Neural progenitor cell (in vitro differentiated cells): ENCODE data around the gene FAM193A. TPM values are rescaled to one million over a fixed set of nuclear protein-coding genes. Genes with fewer than 3 reads are reported as not detected.

Experiments used
- DNase-seq: peaks from one replicate; pipeline ENCODE4 v3.0.0-alpha.2; 2016; ENCODE audit warnings: low spot score
- H2AFZ ChIP-seq: fragments of 200-600 bp; sonication (generic); replicated peaks from 2 replicates; pipeline ENCODE4 v1.6.1; 2016; ENCODE audit warnings: antibody characterized with exemption
- H3F3A ChIP-seq: fragments of 200-600 bp; sonication (generic); 2 replicates; pipeline ENCODE4 v1.6.1; 2016; ENCODE audit warnings: antibody characterized with exemption, low read depth
- H3K27ac ChIP-seq: fragments of 200-600 bp; sonication (generic); 2 replicates; pipeline ENCODE4 v1.5.1; 2016; ENCODE audit warnings: mild to moderate bottlenecking
- H3K27me3 ChIP-seq: fragments of 200-600 bp; sonication (generic); 2 replicates; pipeline ENCODE4 v1.6.1; 2016; ENCODE audit warnings: mild to moderate bottlenecking, moderate library complexity
- H3K36me3 ChIP-seq: fragments of 200-600 bp; sonication (generic); 2 replicates; pipeline ENCODE4 v1.5.1; 2016
- H3K4me1 ChIP-seq: fragments of 200-600 bp; sonication (generic); 2 replicates; pipeline ENCODE4 v1.6.1; 2016; ENCODE audit warnings: mixed run types
- H3K4me2 ChIP-seq: fragments of 200-600 bp; sonication (generic); 2 replicates; pipeline ENCODE4 v1.6.1; 2016
- H3K4me3 ChIP-seq: fragments of 200-600 bp; sonication (generic); 2 replicates; pipeline ENCODE4 v1.5.1; 2016
- H3K79me2 ChIP-seq: fragments of 200-600 bp; sonication (generic); 2 replicates; pipeline ENCODE4 v1.6.1; 2016; ENCODE audit warnings: low read depth
- H3K9ac ChIP-seq: fragments of 200-600 bp; sonication (generic); 2 replicates; pipeline ENCODE4 v1.6.1; 2016
- H3K9me3 ChIP-seq: fragments of 200-600 bp; sonication (generic); 2 replicates; pipeline ENCODE4 v1.5.1; 2016; ENCODE audit warnings: low read depth
- H4K20me1 ChIP-seq: fragments of 200-600 bp; sonication (generic); 2 replicates; pipeline ENCODE4 v1.6.1; 2016; ENCODE audit warnings: low read depth
- H3K27ac Mint-ChIP-seq: 3 replicates; pipeline ENCODE4 v1.8.0; 2021; ENCODE audit warnings: mixed read lengths
- H3K27me3 Mint-ChIP-seq: 2 replicates; pipeline ENCODE4 v1.8.0; 2022; ENCODE audit warnings: low read depth, mild to moderate bottlenecking, inconsistent platforms, moderate library complexity, mixed read lengths; ENCODE audit not compliant: insufficient read depth
- H3K36me3 Mint-ChIP-seq: 3 replicates; pipeline ENCODE4 v1.8.0; 2021; ENCODE audit warnings: mixed read lengths
- H3K4me1 Mint-ChIP-seq: 3 replicates; pipeline ENCODE4 v1.8.0; 2021; ENCODE audit warnings: mixed read lengths
- H3K4me3 Mint-ChIP-seq: 3 replicates; pipeline ENCODE4 v1.8.0; 2021; ENCODE audit warnings: mild to moderate bottlenecking, moderate library complexity, mixed read lengths
- H3K9me3 Mint-ChIP-seq: 3 replicates; pipeline ENCODE4 v1.8.0; 2020; ENCODE audit warnings: mixed read lengths
- CTCF ChIP-seq: fragments of 200-600 bp; sonication (generic); IDR thresholded peaks from 2 replicates; pipeline ENCODE4 v1.5.1; 2017; ENCODE audit warnings: antibody characterized with exemption, mild to moderate bottlenecking
- EZH2 ChIP-seq: fragments of 200-600 bp; sonication (generic); IDR thresholded peaks from 2 replicates; pipeline ENCODE4 v1.6.1; 2017; ENCODE audit warnings: antibody characterized with exemption, mild to moderate bottlenecking, moderate library complexity
- EZH2phosphoT487 ChIP-seq: fragments of 200-600 bp; sonication (generic); IDR thresholded peaks from 2 replicates; pipeline ENCODE4 v1.6.1; 2017; ENCODE audit warnings: antibody characterized with exemption
- total RNA-seq: library from RNA; depleted of rRNA; stranded (reverse); fragments of >200 nt; gene quantifications from 2 replicates; pipeline ENCODE4 v1.2.3, GENCODE V29; 2015; ENCODE audit warnings: low replicate concordance

Gene FAM193A
- total RNA-seq, 1 donor from 2014 or later = 29.1 TPM

GRCh38 chr4:2647403-2648158 is 111.1 kb downstream of the FAM193A start:
- Histone ChIP-seq H3K4me3 (no peak overlapping the region), H3F3A (peaks cover 3% of the 10 kb centered on the region), H3K27ac (no peak overlapping the region), H3K4me1 (peaks cover 8% of the 10 kb centered on the region), H3K9ac (no peak overlapping the region), H3K36me3 (peaks cover 3% of the 10 kb centered on the region), H3K79me2 (no peaks in the 10 kb centered on the region), H3K4me2 (no peak overlapping the region), H3K9me3 (no peaks in the 10 kb centered on the region), H2AFZ (no peak overlapping the region), H4K20me1 (peaks cover 20% of the 10 kb centered on the region), H3K27me3 (no peaks in the 10 kb centered on the region)
- no peaks in the 10 kb centered on the region for H3K9me3 Mint-ChIP-seq
- no peak overlapping the region for H3K4me3 Mint-ChIP-seq
- DNase-seq = no peak
- H3K27me3 Mint-ChIP-seq = peaks cover 2% of the 10 kb centered on the region
- TF ChIP-seq EZH2phosphoT487 = no peak
- no peak for TF ChIP-seq EZH2
- TF ChIP-seq CTCF = no peak
- no peak overlapping the region for H3K27ac Mint-ChIP-seq
- peaks cover 9% of the 10 kb centered on the region for H3K4me1 Mint-ChIP-seq
- H3K36me3 Mint-ChIP-seq = peaks cover 48% of the 10 kb centered on the region

- H3K4me2 ChIP-seq = no peak overlapping the region
- H3K36me3 ChIP-seq = peaks cover 3% of the 10 kb centered on the region
- Mint-ChIP-seq H3K27ac (no peak overlapping the region), H3K9me3 (no peaks in the 10 kb centered on the region), H3K27me3 (peaks cover 2% of the 10 kb centered on the region), H3K36me3 (peaks cover 49% of the 10 kb centered on the region), H3K4me1 (peaks cover 7% of the 10 kb centered on the region), H3K4me3 (no peak overlapping the region)
- H3K27ac ChIP-seq = no peak overlapping the region
- peaks cover 6% of the 10 kb centered on the region for H3K4me1 ChIP-seq
- H3F3A ChIP-seq = peaks cover 3% of the 10 kb centered on the region
- H4K20me1 ChIP-seq = peaks cover 20% of the 10 kb centered on the region
- DNase-seq = no peak
- H3K9ac ChIP-seq = no peak overlapping the region
- H3K79me2 ChIP-seq = no peaks in the 10 kb centered on the region
- TF ChIP-seq EZH2 (no peak), CTCF (no peak), EZH2phosphoT487 (no peak)
- no peaks in the 10 kb centered on the region for H3K9me3 ChIP-seq
- H3K27me3 ChIP-seq = no peaks in the 10 kb centered on the region
- no peak overlapping the region for H2AFZ ChIP-seq
- H3K4me3 ChIP-seq = no peak overlapping the region
Measured at GRCh38 chr4:2648159-2648814, 111.8 kb downstream of the FAM193A start.

- Histone ChIP-seq H3K27me3 (no peaks in the 10 kb centered on the region), H3F3A (no peaks in the 10 kb centered on the region), H3K4me1 (no peaks in the 10 kb centered on the region), H3K9me3 (no peaks in the 10 kb centered on the region), H3K27ac (no peak overlapping the region), H3K36me3 (peaks cover 3% of the 10 kb centered on the region), H4K20me1 (peaks cover 10% of the 10 kb centered on the region), H3K4me3 (no peak overlapping the region), H3K4me2 (no peak overlapping the region), H3K79me2 (no peaks in the 10 kb centered on the region), H2AFZ (no peak overlapping the region), H3K9ac (no peak overlapping the region)
- no peak for DNase-seq
- peaks cover 45% of the 10 kb centered on the region for H3K36me3 Mint-ChIP-seq
- no peak overlapping the region for H3K27ac Mint-ChIP-seq
- no peaks in the 10 kb centered on the region for H3K9me3 Mint-ChIP-seq
- no peak overlapping the region for H3K4me3 Mint-ChIP-seq
- TF ChIP-seq EZH2phosphoT487 (no peak), EZH2 (no peak), CTCF (no peak)
- H3K4me1 Mint-ChIP-seq = peaks cover 4% of the 10 kb centered on the region
- H3K27me3 Mint-ChIP-seq = peaks cover 2% of the 10 kb centered on the region
Measured at GRCh38 chr4:2649604-2650114, 113.2 kb downstream of the FAM193A start.
